GM21360 (cell line): Measurements from ENCODE around the gene VOPP1.
A peak's percentile ranks its signal among the peaks of the same experiment; 100 is the strongest.
"Not testable (repeated sequence)": the region's sequence is repeated elsewhere in the genome, so short reads cannot be mapped to it uniquely, and the experiment has no call there.

Experiments
- ATAC-seq: cut with Tn5 transposase; IDR thresholded peaks from one replicate; pipeline ENCODE4 v1.9.1; 2021; ENCODE audit warnings: mild to moderate bottlenecking, moderate library complexity; ENCODE audit not compliant: unreplicated experiment

The VOPP1 gene

DNA sequence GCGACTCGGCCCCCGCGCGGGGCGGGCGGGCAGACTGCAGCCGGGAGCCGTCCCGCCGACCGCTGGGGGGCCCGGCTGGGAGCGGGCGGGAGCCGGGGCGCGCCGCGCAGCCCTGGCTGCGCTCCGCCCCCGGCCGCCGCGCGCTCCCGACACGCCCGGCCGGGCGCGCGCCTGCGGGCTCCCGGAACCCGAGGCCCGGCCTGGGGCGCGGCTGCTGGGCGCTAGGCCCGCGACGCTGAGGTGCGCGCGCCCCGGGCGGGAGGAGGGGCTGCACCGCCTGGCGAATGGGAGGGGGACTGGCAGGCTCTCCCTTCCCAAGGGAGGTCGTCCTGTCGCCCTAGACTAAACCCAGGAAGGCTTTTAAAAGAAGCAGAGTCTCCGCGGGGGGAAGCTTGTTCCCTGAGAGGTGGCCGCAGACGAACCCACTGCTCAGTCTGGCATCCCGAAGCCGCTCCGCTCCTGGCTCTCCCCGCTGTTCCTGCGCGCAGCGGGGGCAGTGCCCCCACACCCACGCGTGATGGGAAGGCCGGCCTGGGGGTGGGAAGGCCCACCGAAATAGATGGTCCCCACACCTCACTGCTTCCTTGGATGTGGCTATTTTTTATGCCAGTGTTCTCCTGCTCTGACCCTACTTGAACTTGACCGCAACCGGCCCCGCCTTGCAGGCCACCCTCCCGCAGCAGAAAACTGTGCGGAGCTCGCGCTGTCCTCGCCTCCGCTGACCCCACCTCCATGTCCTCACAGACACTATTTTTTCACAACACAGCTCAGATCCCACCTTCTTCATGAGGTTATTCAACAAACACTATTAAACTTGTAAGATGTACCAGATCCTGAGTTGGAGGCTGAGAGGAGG, at the start of gene VOPP1:
TSS of gene VOPP1 (minus strand) at position 125 of the 856 bp plus-strand sequence. CDS start 178 bp downstream, outside the sequence.
- ATAC-seq: peak; percentile 40

GRCh38 chr7:55618913-55619312, 46.6 kb upstream of the VOPP1 start:
- ATAC-seq: no peak

DNA sequence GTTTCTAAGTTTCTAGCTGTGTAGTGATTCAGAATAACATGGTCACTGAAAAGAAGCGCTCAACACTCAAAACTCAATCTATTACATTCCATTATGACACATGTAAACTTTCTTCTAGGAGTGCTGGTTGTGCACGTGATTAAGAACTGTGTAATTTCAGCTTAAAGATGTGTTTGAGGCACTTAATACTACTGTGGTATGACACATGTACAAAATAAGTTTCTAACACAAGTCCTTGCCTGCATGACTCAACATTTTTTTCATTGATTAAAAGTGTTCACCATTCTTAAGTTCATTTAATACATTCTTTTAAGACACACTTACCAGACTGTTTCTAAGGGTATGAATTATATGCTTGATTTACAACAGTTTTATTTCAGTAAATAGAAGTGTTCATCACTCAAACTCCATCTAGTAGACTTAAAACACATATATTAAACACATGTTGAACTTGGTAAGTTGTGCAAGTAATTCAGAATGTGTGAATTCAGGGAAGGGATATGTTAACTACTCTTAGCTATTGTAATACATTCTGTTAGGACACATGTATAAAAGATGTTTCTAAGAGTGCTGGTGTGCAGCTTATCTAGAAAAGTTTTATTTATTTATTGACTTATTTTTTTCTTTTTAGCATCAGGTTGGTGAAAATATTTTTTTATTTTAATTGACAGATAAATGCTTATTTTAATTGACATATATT, 42.2 kb upstream of the VOPP1 start:
- not testable (repeated sequence) for ATAC-seq

DNA sequence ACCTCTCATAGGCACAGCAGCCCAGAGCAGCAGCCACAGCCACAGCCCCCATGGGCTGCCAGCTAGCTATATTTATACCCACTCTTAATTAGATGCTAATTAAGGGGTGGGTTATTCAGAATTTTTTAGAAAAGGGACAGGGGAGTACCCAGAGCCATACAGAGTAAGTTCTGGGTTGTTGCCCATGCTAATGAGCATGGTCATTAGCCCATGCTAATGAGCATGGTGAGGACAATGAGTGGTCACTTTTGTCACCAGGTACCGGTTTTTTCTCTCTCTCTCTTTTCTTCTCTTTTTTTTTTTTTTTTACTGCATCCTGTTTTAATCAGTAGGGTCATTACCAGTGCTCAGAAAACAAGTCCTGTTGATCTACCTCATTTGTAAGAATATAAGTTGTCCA, 37.4 kb upstream of the VOPP1 start:
- ATAC-seq: not testable (repeated sequence)

DNA sequence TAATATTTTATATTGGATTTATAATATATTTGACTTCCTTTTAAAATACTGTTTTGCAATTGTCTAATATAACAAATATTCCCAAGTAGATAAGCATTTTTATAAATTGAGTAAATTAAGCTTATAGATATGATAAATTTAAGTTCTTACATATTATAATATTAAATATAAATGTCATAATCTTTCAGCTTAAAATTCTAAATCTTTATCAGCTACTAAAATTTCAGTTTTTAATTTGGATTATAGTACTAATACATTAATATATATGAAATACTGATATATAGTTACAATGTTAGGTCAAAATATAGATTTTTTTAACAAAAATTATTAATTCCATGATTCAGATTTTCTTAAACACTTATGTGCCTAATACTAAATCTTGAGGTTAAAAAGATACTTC, 33.4 kb upstream of the VOPP1 start:
- ATAC-seq: not testable (repeated sequence)

- not testable (repeated sequence) for ATAC-seq
Observed at GRCh38 chr7:55597944-55598499, 25.7 kb upstream of the VOPP1 start.

DNA sequence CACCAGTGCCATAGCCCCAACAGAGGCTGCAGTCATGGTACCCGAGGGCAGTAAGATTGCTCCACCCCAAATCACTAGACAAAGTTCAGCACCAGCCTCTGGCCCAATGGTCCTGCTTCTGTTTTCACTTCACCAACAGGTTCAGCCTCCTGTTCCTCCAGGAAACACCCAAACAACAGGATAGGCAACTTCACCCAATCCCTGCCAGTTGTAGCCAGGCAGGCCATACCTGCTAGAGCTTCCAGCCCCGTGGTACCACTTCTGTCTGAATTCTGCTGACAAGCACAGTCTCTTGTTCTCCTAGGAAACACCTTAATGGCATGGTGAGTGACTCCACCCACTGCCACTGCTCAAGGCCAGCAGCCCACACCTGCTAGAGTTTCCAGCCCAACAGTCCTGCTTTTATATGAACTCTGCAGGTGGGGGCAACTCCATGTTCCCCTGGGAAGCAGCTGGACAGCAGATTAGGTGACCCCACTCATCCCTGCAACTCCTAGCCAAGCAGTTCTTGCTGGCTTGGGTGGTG, 25.0 kb upstream of the VOPP1 start:
- ATAC-seq: not testable (repeated sequence)

DNA sequence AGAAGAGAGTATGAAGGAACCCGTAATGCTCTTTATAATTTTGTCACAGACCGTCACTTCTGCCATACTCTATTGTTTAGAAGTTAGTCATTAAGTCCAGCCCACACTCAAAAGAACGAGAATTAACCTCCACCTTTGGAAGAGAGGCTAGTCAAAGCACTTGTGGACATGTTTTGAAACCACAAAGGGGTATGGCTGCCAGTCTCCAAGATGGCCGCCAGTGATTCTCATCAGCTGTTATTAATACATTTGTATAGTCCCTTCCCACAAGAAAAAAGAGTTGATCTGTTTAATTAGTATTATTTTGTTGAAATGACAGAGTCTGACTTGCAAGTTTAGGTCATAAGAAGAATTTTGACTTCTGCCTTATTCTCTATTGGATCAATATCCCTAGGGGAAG, 23.2 kb upstream of the VOPP1 start:
- ATAC-seq: no peak

DNA sequence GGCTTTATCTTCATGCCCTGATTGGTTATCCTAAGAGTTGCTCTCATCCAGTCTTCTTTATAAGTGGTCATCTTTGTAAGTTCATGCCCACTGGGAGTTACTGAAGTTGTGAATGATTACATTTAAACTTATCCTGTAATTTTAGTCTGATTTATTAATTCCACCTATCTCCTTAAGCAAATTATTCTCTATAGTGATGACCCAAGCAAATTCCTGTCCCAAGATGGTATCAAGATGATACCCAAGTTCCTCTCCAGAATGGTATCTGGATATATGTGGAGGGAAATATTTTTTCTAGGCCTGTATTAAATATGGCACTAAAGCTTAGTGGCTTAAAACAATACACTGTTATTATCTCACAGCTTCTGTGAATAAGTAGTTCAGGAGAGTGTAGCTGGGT, 22.6 kb upstream of the VOPP1 start:
- no peak for ATAC-seq

GRCh38 chr7:55594414-55594813, 22.1 kb upstream of the VOPP1 start:
- ATAC-seq: no peak

GRCh38 chr7:55593515-55594318, 21.4 kb upstream of the VOPP1 start:
- no peak for ATAC-seq

DNA sequence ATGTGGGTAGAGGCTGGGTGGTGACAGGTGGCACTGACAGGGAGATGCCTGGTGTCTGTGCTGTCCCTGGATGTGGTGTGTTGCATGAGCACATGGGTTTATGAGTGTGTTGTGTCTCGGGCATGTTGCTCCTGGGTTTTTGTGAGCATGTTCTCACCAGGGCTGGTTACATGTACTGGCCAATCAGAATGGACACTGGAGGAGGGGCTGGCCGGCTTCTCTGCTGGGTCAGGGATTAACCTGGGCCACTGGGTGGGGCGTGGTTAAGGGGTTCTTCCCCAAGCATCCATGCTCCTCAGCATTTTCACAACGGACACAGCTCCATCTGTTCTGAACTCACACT, 20.8 kb upstream of the VOPP1 start:
- no peak for ATAC-seq

DNA sequence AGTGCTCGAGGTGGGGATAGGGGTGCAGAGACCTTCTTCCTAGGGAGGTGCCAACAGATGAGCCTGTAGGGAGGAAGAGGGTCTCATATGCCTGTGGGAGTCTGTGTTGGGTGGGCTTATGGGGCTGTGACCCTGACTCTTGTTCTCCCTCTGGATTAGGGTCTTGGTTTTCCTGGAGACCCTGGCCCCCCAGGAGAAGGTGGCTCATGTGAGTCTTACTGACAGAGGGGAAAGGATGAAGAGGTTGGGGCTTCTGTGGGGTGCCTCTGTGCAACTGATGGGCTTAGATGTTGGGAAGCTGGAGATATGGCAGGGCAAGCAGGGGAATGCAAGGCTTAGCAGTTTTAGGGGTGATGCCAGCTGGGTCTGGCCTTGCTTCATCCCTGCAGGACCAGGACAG, 20.2 kb upstream of the VOPP1 start:
- ATAC-seq: no peak

DNA sequence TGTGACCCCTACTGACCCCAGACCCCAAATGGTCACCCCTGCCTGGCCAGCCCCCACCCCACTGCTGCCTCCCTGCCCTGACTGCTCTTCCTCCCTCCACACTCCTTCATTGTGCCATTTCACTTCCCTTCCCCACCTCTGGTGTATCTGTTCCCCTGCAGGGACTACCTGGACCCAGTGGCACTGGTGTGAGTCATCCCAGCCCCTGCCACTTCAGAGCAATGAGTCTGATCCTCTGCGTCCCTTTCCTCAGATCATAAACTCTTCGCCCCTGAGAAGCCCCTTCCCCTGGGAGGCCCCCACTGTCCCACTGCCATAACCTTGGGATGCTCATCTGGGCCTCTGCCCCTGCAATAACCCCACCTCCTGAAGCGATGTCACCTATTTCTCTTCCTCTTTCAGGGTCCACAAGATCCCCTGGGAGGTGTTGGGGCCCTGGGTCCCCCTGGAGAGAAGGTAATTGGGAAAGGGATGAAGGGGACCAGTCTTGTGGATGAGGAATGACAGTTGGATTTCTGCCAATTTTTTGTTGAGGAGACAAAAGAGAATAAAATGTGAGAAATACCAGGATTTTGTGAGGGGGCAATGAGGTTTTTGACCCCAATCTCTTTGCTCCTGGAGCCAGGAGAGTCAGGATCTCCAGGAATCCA, 19.1 kb upstream of the VOPP1 start:
- peak; percentile 47 for ATAC-seq

DNA sequence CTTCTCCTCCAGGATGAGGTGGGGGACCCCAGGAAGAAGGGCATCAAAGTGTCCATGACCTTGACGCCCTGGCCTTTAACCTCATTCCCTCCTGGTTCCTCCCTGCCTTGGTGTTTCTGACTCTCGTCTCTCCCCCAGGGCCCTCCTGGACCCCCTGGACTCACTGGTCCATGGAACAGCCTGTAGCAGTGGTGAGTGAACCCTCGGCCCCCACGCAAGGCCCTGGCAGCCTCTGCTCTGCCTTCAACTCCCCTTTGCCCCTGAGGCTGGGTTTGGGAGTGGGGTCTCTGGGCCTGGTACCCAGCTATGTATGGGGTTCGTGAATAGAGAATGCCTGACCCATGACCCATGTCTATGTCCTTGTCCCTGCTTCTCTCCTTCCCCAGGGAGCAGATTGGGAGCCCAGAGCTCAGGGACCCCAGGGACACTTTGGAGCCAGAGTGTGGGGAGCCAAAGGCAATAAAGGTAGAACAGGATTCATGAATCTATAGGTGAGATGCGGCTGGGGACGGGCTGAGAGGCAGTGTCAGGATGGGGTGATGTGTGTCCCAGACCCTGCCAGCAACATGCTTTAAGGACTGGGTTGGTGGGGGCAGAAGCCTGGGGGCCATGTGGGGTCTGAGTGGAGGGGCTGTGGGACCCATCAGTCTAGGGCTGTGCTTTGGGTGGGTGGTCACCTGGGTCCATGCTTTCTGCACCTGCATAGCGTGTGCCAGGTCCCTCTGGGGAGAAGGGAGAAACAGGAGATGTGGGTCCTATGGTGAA, 18.4 kb upstream of the VOPP1 start:
- ATAC-seq: no peak

DNA sequence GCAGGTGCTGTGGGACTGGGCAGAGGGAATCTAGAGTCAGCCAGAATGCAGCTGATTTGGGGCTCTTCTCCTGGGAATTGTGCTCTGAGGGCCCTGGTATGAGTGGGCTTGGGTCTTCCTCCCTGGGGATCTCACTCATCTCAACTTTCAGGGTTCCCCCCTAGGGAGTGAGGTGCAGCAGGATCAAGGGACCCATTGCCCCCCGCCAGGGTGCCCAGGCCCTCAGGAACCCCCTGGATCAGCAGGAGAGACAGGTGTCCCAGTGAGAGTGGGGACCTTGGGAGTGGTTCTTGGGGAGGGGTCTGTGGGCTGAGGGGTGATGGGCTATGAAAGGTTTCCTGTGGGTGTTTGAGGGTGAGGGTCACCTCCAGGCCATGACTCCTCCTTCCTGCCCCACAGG, 17.6 kb upstream of the VOPP1 start:
- no peak for ATAC-seq

GRCh38 chr7:55588976-55589604, 16.8 kb upstream of the VOPP1 start:
- no peak for ATAC-seq

GRCh38 chr7:55588379-55588699, 16.0 kb upstream of the VOPP1 start:
- ATAC-seq: no peak

DNA sequence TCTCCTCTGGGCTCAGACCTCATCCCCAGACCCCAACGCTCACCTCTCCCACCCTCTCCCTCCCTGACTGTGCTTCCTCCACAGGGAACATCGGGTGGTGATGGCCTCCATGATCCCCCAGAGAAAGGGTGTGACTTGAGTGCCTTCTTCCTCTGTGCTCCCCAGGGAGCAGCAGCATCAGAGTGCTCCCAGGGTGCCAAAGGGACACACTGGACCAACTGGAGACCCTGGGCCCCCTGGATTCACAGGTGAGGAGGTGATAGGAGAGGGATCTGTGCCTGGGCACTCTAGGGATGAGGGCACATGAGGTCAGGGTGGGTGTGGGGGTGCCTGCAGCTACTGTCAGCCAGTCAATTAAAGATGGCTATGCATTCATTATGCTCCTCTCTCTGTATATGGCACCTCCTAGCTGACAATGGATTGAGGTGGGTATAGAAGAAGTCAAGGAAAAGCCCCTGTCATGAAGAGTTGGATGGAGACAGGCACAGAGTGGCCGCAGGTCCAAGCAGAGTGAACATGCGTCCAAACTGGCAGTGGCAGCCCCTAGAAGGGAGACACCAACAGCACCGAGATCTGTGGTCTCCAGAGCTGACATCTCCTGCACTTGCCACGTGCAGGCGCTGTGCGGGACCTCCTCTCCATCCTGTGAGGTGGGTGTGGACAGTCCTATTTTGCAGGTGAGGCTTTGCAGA, 15.5 kb upstream of the VOPP1 start:
- ATAC-seq: no peak
